Lung (tissue), 12 donors: ENCODE measurements around the gene ADTRP. TPM values are rescaled to one million over a fixed set of nuclear protein-coding genes. Genes with fewer than 3 reads are reported as not detected.
A peak's percentile ranks its signal among the peaks of the same experiment; 100 is the strongest.

Experiments
- ATAC-seq: fragments of 200-7000 bp; cut with Tn5 transposase; one replicate; pipeline ENCODE4 v1.9.1; 2020; ENCODE audit warnings: moderate number of reproducible peaks; ENCODE audit not compliant: insufficient read depth, low FRiP score
- DNase-seq, 3 donors: peaks; one replicate each; pipeline ENCODE4 v3.0.0-alpha.2; 2013 to 2017
- H3K27ac ChIP-seq, 2 donors: one replicate each; pipeline ENCODE4 v1.5.1; 2013; ENCODE audit warnings: mild to moderate bottlenecking in 2 of 2, moderate library complexity in 2 of 2, control low read depth in 1 of 2, inconsistent platforms in 1 of 2, low read depth in 1 of 2, low read length in 1 of 2
- H3K27me3 ChIP-seq, 3 donors: one replicate each; pipeline ENCODE4 v1.5.1; 2013; ENCODE audit warnings: low read length in 2 of 3; ENCODE audit not compliant: control insufficient read depth in 3 of 3, insufficient read depth in 3 of 3
- H3K36me3 ChIP-seq, 4 donors: one replicate each; pipeline ENCODE4 v1.5.1; 2013; ENCODE audit warnings: low read length in 4 of 4, mild to moderate bottlenecking in 1 of 4, moderate library complexity in 1 of 4; ENCODE audit not compliant: control insufficient read depth in 4 of 4, insufficient read depth in 4 of 4
- H3K4me1 ChIP-seq, 5 donors: one replicate each; pipeline ENCODE4 v1.5.1; 2013; ENCODE audit warnings: low read length in 5 of 5, mild to moderate bottlenecking in 2 of 5, moderate library complexity in 1 of 5; ENCODE audit not compliant: control insufficient read depth in 5 of 5, insufficient read depth in 5 of 5
- H3K4me3 ChIP-seq: one replicate; pipeline ENCODE4 v1.5.1; 2013; ENCODE audit warnings: mild to moderate bottlenecking, control low read depth, moderate library complexity
- H3K9ac ChIP-seq, 2 donors: one replicate each; pipeline ENCODE4 v1.5.1; 2013; ENCODE audit warnings: low read length in 2 of 2, control low read depth in 1 of 2; ENCODE audit not compliant: insufficient read depth in 1 of 2
- H3K9me3 ChIP-seq, 4 donors: one replicate each; pipeline ENCODE4 v1.5.1; 2013; ENCODE audit warnings: low read length in 3 of 4, mild to moderate bottlenecking in 1 of 4, moderate library complexity in 1 of 4; ENCODE audit not compliant: control insufficient read depth in 4 of 4, insufficient read depth in 3 of 4
- WGBS, 2 donors: extraction: QIAGEN DNeasy Blood & Tissue Kit; methylation state at CpG; one replicate each; pipeline ENCODE4 v1.1.7; 2013; 5-methylcytosine and 5-hydroxymethylcytosine counted together
- polyA plus RNA-seq, 2 donors: library from polyadenylated mRNA; stranded (reverse); fragments of 200-250 nt; gene quantifications; one replicate each; pipeline ENCODE4 v1.2.1, GENCODE V29; 2013
- total RNA-seq, 2 donors: library from RNA; depleted of rRNA in 1 of 2; stranded (reverse); fragments of >200 nt in 1 of 2; gene quantifications; one replicate each; pipeline ENCODE4 v1.2.1, GENCODE V29; 2014 to 2021
- TF ChIP-seq, protein P1 (sequence below): IDR thresholded peaks from 2 replicates; pipeline ENCODE4 v1.5.1; 2012; ENCODE audit warnings: mild to moderate bottlenecking; ENCODE audit errors: control extremely low read depth, extremely low read depth
- donor health status: control.
- donor health status: control.
- donor health status: Bipolar disorder and iron deficiency.
- donor health status: healthy.
- donor health status: DM: yes; HTN: yes; CAD: no.

Gene ADTRP
- total and polyA plus RNA-seq, 4 donors = 3.9 to 8.0 (median 5.7) TPM

DNA sequence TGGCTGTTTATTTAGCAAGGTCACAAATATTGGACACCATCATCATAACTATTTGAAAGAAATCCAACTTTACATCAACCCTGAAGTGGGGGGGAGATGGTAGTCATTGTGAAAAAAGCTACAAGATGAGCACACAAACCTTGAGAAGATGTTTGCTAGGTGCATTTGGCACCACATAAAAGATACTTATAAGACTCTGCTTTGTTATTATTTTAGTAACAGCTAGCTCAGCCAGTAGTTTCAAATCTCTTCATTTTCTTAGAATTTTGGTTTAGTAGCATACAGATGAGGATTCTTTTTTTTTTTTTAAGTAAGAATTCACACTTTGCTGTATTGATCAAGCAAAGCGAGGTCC, 14.4 kb downstream of the ADTRP start:
- no peak overlapping the region for H3K27ac ChIP-seq
- H3K9me3 ChIP-seq = no peaks in the 10 kb centered on the region
- TF ChIP-seq, protein P1, sequence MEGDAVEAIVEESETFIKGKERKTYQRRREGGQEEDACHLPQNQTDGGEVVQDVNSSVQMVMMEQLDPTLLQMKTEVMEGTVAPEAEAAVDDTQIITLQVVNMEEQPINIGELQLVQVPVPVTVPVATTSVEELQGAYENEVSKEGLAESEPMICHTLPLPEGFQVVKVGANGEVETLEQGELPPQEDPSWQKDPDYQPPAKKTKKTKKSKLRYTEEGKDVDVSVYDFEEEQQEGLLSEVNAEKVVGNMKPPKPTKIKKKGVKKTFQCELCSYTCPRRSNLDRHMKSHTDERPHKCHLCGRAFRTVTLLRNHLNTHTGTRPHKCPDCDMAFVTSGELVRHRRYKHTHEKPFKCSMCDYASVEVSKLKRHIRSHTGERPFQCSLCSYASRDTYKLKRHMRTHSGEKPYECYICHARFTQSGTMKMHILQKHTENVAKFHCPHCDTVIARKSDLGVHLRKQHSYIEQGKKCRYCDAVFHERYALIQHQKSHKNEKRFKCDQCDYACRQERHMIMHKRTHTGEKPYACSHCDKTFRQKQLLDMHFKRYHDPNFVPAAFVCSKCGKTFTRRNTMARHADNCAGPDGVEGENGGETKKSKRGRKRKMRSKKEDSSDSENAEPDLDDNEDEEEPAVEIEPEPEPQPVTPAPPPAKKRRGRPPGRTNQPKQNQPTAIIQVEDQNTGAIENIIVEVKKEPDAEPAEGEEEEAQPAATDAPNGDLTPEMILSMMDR = no peak
- WGBS, 2 donors = 95 to 98% methylated on average over 1 of the region's 1 CpG
- peaks cover 2 to 31% (median 10%) of the 10 kb centered on the region in 5 donors for H3K4me1 ChIP-seq
- DNase-seq (no peak), ATAC-seq (no peak)
- H3K9ac ChIP-seq = no peak overlapping the region
- no peaks in the 10 kb centered on the region for H3K36me3 ChIP-seq
- H3K27me3 ChIP-seq = no peaks in the 10 kb centered on the region
- no peak overlapping the region for H3K4me3 ChIP-seq

- no peaks in the 10 kb centered on the region for H3K9me3 ChIP-seq
- no peak overlapping the region for H3K27ac ChIP-seq
- H3K36me3 ChIP-seq = no peaks in the 10 kb centered on the region
- H3K4me3 ChIP-seq = no peak overlapping the region
- H3K4me1 ChIP-seq = peaks cover 2 to 31% (median 10%) of the 10 kb centered on the region in 5 donors
- TF ChIP-seq, protein P1 = no peak
- DNase-seq (peak in 2 of 3 donors; percentile 68 to 72), ATAC-seq (no peak)
- 91 to 92% methylated on average over 4 of the region's 4 CpGs for WGBS, 2 donors
- H3K27me3 ChIP-seq = no peaks in the 10 kb centered on the region
- H3K9ac ChIP-seq = no peak overlapping the region
Measured at GRCh38 chr6:11763460-11764249, 14.9 kb downstream of the ADTRP start.

GRCh38 chr6:11762794-11763459, 15.7 kb downstream of the ADTRP start:
- DNase-seq (peak in 1 of 3 donors; percentile 55), ATAC-seq (no peak)
- Histone ChIP-seq H3K27me3 (no peaks in the 10 kb centered on the region), H3K4me1 (peaks cover 2 to 28% (median 10%) of the 10 kb centered on the region in 5 donors), H3K4me3 (no peak overlapping the region), H3K9ac (no peak overlapping the region), H3K9me3 (no peaks in the 10 kb centered on the region), H3K27ac (no peak overlapping the region), H3K36me3 (no peaks in the 10 kb centered on the region)
- WGBS, 2 donors = 58 to 77% methylated on average over 4 of the region's 4 CpGs
- TF ChIP-seq, protein P1 = no peak
